Nephron progenitor cell (in vitro differentiated cells): Measurements from ENCODE around the gene AK2.

ENCODE experiments used
- DNase-seq: peaks from one replicate; pipeline ENCODE4 v3.0.0; 2021
- H3K27ac Mint-ChIP-seq: 2 replicates; pipeline ENCODE4 v1.8.0; 2021; ENCODE audit warnings: mild to moderate bottlenecking, moderate library complexity, mixed read lengths
- H3K27me3 Mint-ChIP-seq: 2 replicates; pipeline ENCODE4 v1.8.0; 2021; ENCODE audit warnings: mild to moderate bottlenecking, low read depth, mixed read lengths; ENCODE audit not compliant: poor library complexity
- H3K36me3 Mint-ChIP-seq: 2 replicates; pipeline ENCODE4 v1.8.0; 2021; ENCODE audit warnings: low read depth, mixed read lengths
- H3K4me1 Mint-ChIP-seq: 2 replicates; pipeline ENCODE4 v1.8.0; 2021; ENCODE audit warnings: mixed read lengths
- H3K4me3 Mint-ChIP-seq: 2 replicates; pipeline ENCODE4 v1.8.0; 2021; ENCODE audit warnings: mild to moderate bottlenecking, moderate library complexity, mixed read lengths
- H3K9me3 Mint-ChIP-seq: 2 replicates; pipeline ENCODE4 v1.8.0; 2021; ENCODE audit warnings: mild to moderate bottlenecking, moderate library complexity, mixed read lengths
- TF ChIP-seq, protein P1 (sequence below): fragments of 200-600 bp; sonication (generic); IDR thresholded peaks from 2 replicates; pipeline ENCODE4 v1.5.0; 2021; ENCODE audit warnings: antibody characterized with exemption

The AK2 gene

DNA sequence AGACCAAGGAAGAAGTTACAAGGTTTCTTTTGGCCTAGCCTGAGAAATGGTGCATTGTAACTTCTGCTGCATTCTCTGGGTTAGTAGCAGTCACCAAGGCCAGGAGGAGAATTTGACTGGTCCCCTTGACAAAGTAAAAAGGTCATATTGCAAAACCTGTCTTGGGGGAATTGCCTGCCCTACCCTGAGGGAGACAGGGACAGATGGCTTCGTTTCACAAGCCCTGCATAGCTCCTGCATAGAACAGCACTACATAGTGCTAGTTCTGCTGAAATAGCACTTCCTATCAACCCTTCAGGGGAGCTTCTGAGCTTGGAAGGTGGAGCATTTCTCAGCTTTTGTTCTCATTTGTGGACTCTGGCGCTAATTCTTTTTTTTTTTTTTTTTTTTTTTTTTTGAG is 20.4 kb upstream of the AK2 start:
- TF ChIP-seq, protein P1, sequence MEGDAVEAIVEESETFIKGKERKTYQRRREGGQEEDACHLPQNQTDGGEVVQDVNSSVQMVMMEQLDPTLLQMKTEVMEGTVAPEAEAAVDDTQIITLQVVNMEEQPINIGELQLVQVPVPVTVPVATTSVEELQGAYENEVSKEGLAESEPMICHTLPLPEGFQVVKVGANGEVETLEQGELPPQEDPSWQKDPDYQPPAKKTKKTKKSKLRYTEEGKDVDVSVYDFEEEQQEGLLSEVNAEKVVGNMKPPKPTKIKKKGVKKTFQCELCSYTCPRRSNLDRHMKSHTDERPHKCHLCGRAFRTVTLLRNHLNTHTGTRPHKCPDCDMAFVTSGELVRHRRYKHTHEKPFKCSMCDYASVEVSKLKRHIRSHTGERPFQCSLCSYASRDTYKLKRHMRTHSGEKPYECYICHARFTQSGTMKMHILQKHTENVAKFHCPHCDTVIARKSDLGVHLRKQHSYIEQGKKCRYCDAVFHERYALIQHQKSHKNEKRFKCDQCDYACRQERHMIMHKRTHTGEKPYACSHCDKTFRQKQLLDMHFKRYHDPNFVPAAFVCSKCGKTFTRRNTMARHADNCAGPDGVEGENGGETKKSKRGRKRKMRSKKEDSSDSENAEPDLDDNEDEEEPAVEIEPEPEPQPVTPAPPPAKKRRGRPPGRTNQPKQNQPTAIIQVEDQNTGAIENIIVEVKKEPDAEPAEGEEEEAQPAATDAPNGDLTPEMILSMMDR: no peak
- Mint-ChIP-seq H3K4me1 (peaks cover 10% of the 10 kb centered on the region), H3K9me3 (peaks cover 32% of the 10 kb centered on the region), H3K27ac (no peak overlapping the region), H3K4me3 (no peak overlapping the region), H3K27me3 (peaks cover 3% of the 10 kb centered on the region), H3K36me3 (no peaks in the 10 kb centered on the region)
- no peak for DNase-seq

- no peak for DNase-seq
- no peaks in the 10 kb centered on the region for H3K27me3 Mint-ChIP-seq
- H3K36me3 Mint-ChIP-seq: no peaks in the 10 kb centered on the region
- peaks cover 25% of the 10 kb centered on the region for H3K9me3 Mint-ChIP-seq
- H3K27ac Mint-ChIP-seq: no peak overlapping the region
- H3K4me1 Mint-ChIP-seq: peaks cover 10% of the 10 kb centered on the region
- TF ChIP-seq, protein P1: no peak
- no peak overlapping the region for H3K4me3 Mint-ChIP-seq
Measured at GRCh38 chr1:33056426-33056825, 19.7 kb upstream of the AK2 start.

DNA sequence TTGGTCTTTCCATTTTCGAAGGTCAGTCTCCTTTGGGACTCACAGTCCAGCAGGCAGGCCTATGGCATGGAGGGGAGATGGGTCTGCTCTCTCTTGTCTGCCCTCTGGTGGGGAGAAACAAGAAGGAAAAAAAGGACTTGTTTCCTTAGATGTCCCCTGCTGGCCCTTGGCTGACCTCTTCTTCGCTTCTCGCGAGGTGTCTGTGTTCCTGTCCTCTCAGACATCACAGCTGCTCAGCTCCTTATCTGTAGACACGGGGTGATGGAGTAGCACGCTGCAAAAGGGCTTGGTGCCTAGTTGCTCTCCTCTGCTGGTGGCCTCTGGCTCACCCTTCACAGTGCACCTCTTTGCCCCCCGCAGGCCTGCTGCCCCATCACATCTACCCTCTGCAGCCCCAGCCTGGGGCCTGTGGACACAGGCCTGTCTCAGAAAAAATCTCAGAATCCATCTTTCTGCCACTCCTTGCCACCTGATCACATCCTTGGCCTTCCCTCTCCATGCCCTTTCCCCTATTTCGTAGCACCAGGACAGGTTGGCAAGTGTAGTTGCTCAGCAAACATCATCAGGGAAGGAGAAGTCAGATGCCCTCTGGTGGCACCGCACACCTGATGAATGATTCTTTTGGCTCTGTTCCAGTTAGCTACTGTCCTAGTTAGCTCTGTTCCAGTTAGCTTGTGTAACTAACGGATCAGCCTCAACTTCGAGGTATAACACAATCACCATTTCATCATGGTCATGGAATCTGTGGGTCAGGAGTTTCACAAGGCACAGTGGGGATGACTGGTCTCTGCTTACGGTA is 18.7 kb upstream of the AK2 start:
- Mint-ChIP-seq H3K4me1 (peaks cover 10% of the 10 kb centered on the region), H3K27me3 (no peaks in the 10 kb centered on the region), H3K27ac (no peak overlapping the region), H3K36me3 (peaks cover 5% of the 10 kb centered on the region), H3K4me3 (no peak overlapping the region), H3K9me3 (peaks cover 23% of the 10 kb centered on the region)
- TF ChIP-seq, protein P1: peak; percentile 73
- DNase-seq: peak; percentile 60

- Mint-ChIP-seq H3K27ac (no peak overlapping the region), H3K27me3 (peaks cover 3% of the 10 kb centered on the region), H3K4me3 (no peak overlapping the region), H3K9me3 (peaks cover 24% of the 10 kb centered on the region), H3K36me3 (peaks cover 7% of the 10 kb centered on the region), H3K4me1 (peaks cover 15% of the 10 kb centered on the region)
- TF ChIP-seq, protein P1: no peak
- no peak for DNase-seq
Measured at GRCh38 chr1:33050221-33051076, 13.8 kb upstream of the AK2 start.

DNA sequence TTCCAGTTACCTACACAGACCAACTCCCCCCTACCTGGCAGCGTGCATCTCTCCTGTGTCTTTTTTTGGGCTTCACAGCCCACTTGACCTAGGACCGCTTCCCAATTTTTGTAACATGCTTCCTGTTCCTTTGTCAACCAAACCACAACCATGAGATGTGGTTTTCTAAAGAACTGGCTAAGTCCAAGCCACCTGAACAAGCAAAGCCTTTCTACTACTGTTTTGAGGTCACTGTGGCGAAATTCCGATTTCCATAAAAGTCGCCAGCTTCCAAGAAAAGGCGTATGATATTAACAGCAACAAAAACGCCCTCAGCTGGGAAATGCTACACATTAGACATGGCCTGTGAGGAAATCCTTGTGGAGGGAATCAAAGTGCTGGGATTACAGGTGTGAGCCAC is 12.7 kb upstream of the AK2 start:
- Mint-ChIP-seq H3K4me3 (no peak overlapping the region), H3K27ac (no peak overlapping the region), H3K27me3 (peaks cover 3% of the 10 kb centered on the region), H3K9me3 (peaks cover 20% of the 10 kb centered on the region), H3K4me1 (peaks cover 19% of the 10 kb centered on the region), H3K36me3 (peaks cover 7% of the 10 kb centered on the region)
- TF ChIP-seq, protein P1: no peak
- DNase-seq: no peak
